NCI-H2081 treated with DMSO at 0.1 percent for 48 hours (cell line): ENCODE data around the gene CCDC47.
"Not testable (repeated sequence)": the region's sequence is repeated elsewhere in the genome, so short reads cannot be mapped to it uniquely, and the experiment has no call there.

Experiments used
- DNase-seq: peaks from one replicate; lab custom pipeline; 2025; lab: John Stamatoyannopoulos, UW

Gene CCDC47

GRCh38 chr17:63722403-63722802 is 51.0 kb downstream of the CCDC47 start:
- DNase-seq: no peak

- DNase-seq: not testable (repeated sequence)
Measured at GRCh38 chr17:63720194-63720593, 53.2 kb downstream of the CCDC47 start.

- no peak for DNase-seq
Measured at GRCh38 chr17:63718988-63719387, 54.4 kb downstream of the CCDC47 start.

- DNase-seq: no peak
Measured at GRCh38 chr17:63716426-63716825, 57.0 kb downstream of the CCDC47 start.

GRCh38 chr17:63714550-63715277 is 58.7 kb downstream of the CCDC47 start:
- DNase-seq: no peak

- no peak for DNase-seq
Measured at GRCh38 chr17:63709110-63709509, 64.3 kb downstream of the CCDC47 start.

GRCh38 chr17:63707151-63707550 is 66.2 kb downstream of the CCDC47 start:
- DNase-seq: no peak

- DNase-seq: no peak
Measured at GRCh38 chr17:63706336-63707082, 66.9 kb downstream of the CCDC47 start.

GRCh38 chr17:63705657-63706056 is 67.7 kb downstream of the CCDC47 start:
- DNase-seq: no peak

- no peak for DNase-seq
Measured at GRCh38 chr17:63704836-63705235, 68.6 kb downstream of the CCDC47 start.

GRCh38 chr17:63704259-63704576 is 69.2 kb downstream of the CCDC47 start:
- DNase-seq: no peak

GRCh38 chr17:63703556-63704258 is 69.7 kb downstream of the CCDC47 start:
- DNase-seq: no peak

GRCh38 chr17:63703029-63703428 is 70.4 kb downstream of the CCDC47 start:
- DNase-seq: no peak

- DNase-seq: no peak
Measured at GRCh38 chr17:63702721-63703015, 70.7 kb downstream of the CCDC47 start.

- DNase-seq: no peak
Measured at GRCh38 chr17:63701868-63702720, 71.3 kb downstream of the CCDC47 start.

GRCh38 chr17:63701456-63701820 is 72.0 kb downstream of the CCDC47 start:
- no peak for DNase-seq

- DNase-seq: no peak
Measured at GRCh38 chr17:63700528-63701455, 72.6 kb downstream of the CCDC47 start.

GRCh38 chr17:63699638-63700527 is 73.5 kb downstream of the CCDC47 start, which contains the start of gene LIMD2:
TSS of gene LIMD2 (minus strand) at chr17:63700125. CDS start at chr17:63699298, 827 bp downstream.
- no peak for DNase-seq

GRCh38 chr17:63698886-63699637 is 74.3 kb downstream of the CCDC47 start:
- DNase-seq: no peak
